Fibroblast of skin of left quadriceps (primary cell): Measurements from ENCODE around the gene SCAMP5.

Experiments
- DNase-seq, 2 experiments: peaks; one replicate each; pipeline ENCODE4 v3.0.0-alpha.2; 2013; ENCODE audit warnings: low read depth in 2 of 2

SCAMP5 gene

GRCh38 chr15:75045332-75046015 lies 50.1 kb downstream of the SCAMP5 start:
- DNase-seq, result no peak

- DNase-seq, result no peak
These were observed 53.0 kb downstream of the SCAMP5 start for GRCh38 chr15:75048394-75048793.

GRCh38 chr15:75049392-75049791 lies 54.0 kb downstream of the SCAMP5 start:
- no peak for DNase-seq

GRCh38 chr15:75050283-75050682 lies 54.9 kb downstream of the SCAMP5 start:
- no peak for DNase-seq

- no peak for DNase-seq
These were observed 55.8 kb downstream of the SCAMP5 start for GRCh38 chr15:75051191-75051608.

- no peak for DNase-seq
These were observed 56.3 kb downstream of the SCAMP5 start for GRCh38 chr15:75051711-75052110.

GRCh38 chr15:75052972-75053747 lies 57.8 kb downstream of the SCAMP5 start:
- no peak for DNase-seq

GRCh38 chr15:75053748-75054125 lies 58.4 kb downstream of the SCAMP5 start:
- DNase-seq, result no peak

- no peak for DNase-seq
These were observed 59.0 kb downstream of the SCAMP5 start for GRCh38 chr15:75054172-75054897.

- DNase-seq, result no peak
These were observed 60.7 kb downstream of the SCAMP5 start for GRCh38 chr15:75056036-75056435.

GRCh38 chr15:75058127-75058905 lies 63.0 kb downstream of the SCAMP5 start:
- DNase-seq, result no peak

- no peak for DNase-seq
These were observed 64.2 kb downstream of the SCAMP5 start for GRCh38 chr15:75059607-75060006.

- no peak for DNase-seq
These were observed 65.9 kb downstream of the SCAMP5 start for GRCh38 chr15:75061272-75061671.

- no peak for DNase-seq
These were observed 67.3 kb downstream of the SCAMP5 start for GRCh38 chr15:75062706-75063105.

- no peak for DNase-seq
These were observed 68.0 kb downstream of the SCAMP5 start for GRCh38 chr15:75063338-75063737.

- DNase-seq, result no peak
These were observed 68.5 kb downstream of the SCAMP5 start for GRCh38 chr15:75063889-75064288.

- DNase-seq, result no peak
These were observed 69.5 kb downstream of the SCAMP5 start for GRCh38 chr15:75064846-75065245.

- DNase-seq, result no peak
These were observed 70.1 kb downstream of the SCAMP5 start for GRCh38 chr15:75065467-75065850.

GRCh38 chr15:75065851-75066509 lies 70.6 kb downstream of the SCAMP5 start:
- no peak for DNase-seq

- no peak for DNase-seq
These were observed 71.9 kb downstream of the SCAMP5 start for GRCh38 chr15:75067123-75067830.

- no peak for DNase-seq
These were observed 73.4 kb downstream of the SCAMP5 start for GRCh38 chr15:75068748-75069147.
